ENCODE results near the gene PLCH1. TPM values are rescaled to one million over a fixed set of nuclear protein-coding genes. Genes with fewer than 3 reads are reported as not detected.

PLCH1 gene
- total RNA-seq, 1 donor from 2014 or later = 8.0 TPM

DNA sequence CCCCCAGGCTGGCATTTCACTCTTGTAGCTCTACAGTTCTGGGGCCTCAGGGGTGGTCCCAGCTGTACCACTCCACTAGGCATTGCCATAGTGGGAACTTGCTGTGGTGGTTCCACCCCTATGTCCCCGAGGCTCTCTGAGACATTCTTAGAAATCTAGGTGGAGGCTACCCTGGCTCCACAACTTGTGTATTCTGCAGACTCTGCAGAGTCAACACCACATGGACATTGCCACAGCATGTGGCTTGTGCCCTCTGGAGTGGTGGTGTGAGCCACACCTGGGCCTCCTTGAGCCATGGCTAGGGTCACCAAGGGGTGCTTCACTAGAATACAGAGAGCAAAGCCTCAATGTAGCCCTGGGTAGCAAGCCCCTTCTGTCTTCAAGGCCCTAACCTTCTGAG lies 397.0 kb downstream of the PLCH1 start:
- no peak for DNase-seq (ENCODE audit: low spot score)

DNA sequence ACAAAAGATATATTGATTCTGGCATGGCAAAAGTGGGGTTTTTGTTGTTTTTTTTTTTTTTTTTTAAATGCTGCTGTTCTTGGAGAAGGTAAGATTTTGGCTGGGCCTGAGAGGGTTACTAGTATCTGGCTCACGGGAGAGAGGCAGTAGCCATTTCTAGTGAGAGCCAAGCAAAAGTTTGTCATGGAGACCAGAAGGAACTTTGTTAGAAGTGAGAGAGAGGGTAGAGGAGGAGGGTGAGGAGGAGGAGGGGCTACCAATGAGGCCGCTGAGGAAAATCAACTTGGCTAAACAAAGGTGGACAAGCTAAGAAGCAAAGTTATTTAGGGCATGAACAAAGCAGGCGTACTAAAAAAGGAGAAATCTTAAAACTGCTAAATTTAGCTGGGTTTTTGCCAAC lies 402.5 kb downstream of the PLCH1 start:
- DNase-seq (ENCODE audit: low spot score) = no peak

DNA sequence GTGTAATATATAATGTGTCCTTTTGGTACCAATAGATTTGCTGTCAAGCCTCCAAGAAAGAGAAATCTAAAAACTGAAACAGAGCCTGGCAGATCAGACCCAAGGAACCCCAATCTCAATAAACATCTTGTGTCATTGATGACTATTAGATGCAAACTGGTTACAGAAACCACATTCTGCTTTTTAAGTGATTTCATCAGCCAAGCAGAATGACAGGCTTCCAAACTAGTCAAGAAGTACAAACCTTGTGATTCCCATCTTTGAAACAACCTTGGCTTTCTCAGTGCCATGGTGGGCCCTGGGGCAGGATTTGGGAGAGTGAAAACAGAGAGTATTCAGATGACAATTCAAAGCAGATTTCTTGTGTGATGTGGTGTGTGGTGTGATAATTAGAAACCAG lies 405.8 kb downstream of the PLCH1 start:
- no peak for DNase-seq (ENCODE audit: low spot score)

DNA sequence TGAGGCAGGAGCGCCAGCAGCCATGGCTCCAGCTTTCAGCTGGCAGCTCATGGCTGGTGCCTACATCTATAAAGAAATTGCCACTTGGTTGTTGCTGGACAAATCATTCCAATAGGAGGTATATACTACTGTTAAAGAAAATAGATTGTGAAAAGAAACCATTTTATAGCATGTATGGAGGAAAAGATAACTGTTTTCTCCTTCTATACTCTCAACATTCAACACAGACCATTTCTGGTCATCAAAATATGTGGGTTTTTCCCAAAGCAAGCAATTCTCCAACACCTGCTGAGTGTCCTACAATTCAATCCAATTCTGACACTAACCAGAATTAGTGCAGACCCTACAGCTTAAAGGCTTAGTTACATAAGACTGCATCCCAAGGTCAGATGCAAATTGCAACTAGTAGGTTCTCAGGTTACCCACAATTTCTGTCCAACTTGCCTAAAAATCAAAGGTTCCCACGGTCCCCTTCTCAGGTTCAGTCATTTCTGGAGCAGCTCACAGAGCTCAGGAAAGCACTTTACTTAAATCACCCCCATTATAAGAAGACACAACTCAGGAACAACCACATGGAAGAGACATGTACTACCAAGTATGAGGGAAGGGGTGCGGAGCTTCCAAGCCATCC lies 409.0 kb downstream of the PLCH1 start:
- DNase-seq (ENCODE audit: low spot score) = no peak

DNA sequence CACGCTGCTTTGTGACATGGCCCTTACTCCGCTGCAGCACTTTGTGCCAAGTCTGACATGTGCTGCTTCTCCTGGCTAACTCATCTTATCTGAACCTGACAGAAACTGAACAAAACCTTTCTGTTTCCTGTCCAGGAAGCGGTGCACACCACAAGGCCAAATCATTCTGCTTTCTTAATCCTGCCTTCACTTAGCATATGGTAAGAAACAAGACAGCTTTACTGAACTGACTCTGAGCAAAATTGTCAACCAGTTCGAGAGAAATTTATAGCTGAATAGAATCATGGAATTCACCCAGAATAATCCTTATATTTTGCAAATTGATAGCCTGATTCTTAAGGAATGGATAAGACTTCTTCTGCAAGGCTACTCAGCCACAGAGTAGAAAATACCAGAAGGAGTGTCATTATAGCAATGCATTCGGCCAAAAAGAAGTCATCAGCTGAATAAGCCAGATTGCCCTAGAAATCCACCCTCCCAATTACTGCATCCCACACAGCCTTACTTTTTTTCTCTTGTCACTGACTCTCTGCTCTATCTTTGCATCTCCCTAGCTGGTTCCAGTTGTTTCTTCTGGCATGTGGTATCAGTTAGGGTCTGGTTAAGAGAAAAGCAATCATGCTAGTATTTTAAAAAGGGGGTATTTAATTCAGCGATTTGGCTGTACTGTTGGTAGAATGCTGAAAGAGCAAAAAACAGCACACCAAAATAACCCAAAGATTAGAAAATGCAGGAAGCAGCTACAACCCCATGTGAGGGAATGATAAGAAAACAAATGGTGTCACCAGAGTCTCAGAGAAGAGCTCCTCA lies 409.8 kb downstream of the PLCH1 start:
- no peak for DNase-seq (ENCODE audit: low spot score)

DNA sequence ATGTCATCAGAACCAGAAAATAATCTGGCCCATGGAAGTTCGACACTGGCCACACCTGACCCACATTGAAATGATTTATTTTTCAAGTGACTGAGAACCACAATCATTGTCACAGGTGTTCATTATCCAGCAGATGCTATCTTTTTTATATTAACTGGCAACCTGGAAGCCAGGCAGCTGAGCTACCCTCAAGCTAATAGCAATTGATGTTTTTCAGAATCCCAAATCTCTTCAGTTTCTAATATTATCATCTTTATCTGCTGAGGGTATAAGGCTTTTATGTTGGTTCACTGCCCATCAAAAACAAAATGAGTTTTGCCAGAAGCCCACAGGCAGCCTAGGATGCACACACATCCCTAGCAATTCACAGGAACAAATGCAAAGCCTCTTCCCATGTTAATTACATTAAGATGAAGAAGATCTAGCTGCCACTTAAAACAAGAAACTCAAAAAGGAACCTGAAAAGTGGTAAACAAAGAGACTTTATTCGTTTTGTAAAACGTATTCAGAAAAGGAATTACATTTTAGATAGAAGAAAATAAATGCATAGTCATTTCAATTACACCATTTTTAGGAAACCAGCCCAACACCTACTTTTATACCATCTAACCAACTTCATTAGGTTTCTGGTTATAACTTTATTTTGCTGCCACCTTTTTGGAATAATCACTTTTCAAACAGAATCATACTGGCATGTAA lies 410.5 kb downstream of the PLCH1 start:
- DNase-seq (ENCODE audit: low spot score) = no peak

DNA sequence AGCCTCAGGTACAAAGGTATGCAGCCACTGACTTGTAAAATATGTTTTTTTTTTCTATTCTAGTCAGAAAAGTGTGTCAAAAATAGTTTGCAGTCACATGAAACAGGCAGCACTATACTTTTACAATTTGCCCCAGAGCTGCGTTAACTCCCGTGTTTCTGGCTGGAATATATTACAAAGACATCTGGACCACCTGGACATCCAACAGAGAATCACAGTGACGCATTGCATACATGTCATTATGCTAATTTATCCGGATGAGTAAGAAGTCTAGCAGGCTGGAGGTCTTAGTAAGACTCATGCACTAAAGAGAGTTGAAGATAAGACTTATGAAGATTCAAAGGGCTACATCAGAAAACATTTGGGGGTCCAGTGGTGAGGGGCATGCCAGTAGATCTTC lies 412.2 kb downstream of the PLCH1 start:
- no peak for DNase-seq (ENCODE audit: low spot score)

DNA sequence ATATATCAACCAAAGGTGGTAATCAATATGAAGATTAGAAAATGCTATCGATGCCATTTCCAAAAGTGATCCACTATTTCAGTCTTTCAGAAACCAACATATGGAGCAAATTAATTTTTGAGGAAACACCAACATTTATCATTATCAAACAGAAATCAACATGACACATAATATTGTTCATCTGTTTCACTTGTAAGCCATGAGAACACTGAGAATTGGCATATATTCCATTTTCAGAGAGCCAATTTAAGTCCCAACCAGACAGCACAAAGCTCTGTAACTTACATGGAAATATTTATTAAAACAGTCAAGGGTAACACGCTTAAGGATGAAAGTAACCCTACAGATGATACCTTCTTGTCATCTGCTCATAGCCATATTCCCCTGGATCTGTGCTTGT lies 413.8 kb downstream of the PLCH1 start:
- DNase-seq (ENCODE audit: low spot score) = no peak

DNA sequence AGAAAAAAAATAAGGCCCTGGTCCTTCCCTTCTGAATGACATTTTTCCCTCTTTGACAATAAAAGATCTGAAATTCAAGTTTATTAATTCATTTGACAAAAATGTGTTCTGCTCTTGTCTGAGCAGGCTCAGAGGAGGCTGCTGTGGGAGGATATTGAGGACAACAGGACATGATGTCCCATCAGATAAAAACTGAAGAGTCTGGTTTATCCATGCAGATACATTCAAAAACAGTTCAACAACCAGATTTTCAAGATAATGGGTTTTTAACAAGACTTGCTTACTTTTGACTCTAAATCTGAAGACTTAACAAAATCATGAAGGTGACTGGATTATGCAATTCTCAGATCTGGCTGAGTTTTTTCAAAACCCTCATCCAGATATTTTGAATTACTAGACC lies 414.5 kb downstream of the PLCH1 start:
- DNase-seq (ENCODE audit: low spot score) = no peak

DNA sequence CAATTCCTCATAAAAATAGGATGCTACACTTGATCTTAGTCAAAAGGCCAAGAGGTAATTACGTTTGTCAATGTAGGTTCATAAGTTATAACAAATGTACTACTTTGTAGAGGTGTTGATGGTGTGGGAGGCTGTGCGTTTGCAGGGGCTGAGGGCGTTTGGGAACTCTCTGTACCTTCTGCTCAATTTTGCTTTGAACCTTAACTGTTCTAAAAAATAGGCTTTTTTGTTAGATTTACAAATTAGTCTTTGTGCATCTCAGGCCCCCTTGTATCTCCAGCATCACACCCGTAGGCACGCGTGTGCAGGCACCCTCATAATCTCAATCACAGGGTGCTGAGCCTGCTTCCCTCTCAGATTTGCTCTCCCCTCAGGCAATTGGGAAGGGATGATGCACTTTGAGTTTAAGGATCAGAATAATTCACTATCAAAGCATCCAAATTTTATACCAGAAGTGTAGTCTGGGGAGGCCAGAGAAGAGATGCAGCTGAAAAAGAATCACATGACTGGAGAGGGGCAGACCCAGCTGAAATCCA lies 415.3 kb downstream of the PLCH1 start:
- DNase-seq (ENCODE audit: low spot score) = no peak

DNA sequence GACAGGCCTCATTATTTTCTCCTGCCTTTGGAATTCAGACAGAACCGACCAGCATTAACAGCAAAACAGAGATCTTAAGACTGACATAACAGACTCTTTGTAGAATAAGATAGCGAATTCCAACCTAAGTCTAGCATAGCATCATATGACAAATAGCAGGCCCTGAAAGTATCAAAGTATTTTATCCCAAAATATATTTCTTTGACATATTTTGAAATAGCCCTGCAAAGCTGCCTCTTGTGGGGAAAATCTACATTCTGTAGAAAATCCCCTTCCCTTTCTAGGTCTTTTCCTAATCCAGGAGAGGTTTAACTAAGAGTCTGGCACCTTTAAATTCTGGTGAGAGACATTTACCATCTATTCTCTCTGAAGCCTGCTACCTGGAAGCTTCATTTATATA lies 417.0 kb downstream of the PLCH1 start:
- DNase-seq (ENCODE audit: low spot score) = no peak

DNA sequence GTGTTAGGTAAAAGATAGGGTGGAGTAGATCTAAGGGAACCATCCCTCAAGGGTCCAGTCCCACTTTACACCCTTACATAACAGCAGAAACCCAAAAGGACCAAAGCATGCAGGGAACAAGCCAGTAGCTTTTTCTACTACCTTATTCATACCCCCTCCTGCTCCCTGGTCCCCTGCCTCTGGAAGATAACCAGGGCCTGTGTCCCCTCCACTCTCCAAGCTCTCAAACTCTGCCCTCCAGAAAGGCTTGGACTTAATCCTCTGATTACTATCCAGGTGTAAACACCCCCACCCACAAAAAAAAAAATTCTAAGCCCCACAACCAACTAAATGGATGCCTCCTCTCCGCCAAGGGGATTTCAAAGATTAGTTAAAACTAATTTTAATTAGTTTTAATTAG lies 417.4 kb downstream of the PLCH1 start:
- no peak for DNase-seq (ENCODE audit: low spot score)

DNA sequence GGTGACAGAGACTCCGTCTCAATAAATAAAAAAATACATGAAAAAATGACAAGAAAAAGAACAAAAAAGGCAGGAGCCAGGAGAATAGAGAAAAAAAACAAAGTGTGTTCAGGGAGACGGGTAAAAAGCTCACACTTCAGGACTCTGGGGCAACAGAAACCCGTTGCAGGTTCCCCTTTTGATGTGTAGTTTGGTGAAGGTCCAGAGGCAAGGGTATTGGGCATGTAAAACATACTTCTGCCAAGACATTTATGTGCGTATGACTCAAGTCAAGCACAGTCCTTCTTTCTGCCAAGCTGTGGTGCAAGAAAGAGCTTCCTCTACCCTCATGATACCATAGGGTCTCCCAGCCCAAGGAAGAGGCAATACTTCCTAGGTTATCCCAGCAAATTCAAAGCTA lies 418.0 kb downstream of the PLCH1 start:
- no peak for DNase-seq (ENCODE audit: low spot score)

DNA sequence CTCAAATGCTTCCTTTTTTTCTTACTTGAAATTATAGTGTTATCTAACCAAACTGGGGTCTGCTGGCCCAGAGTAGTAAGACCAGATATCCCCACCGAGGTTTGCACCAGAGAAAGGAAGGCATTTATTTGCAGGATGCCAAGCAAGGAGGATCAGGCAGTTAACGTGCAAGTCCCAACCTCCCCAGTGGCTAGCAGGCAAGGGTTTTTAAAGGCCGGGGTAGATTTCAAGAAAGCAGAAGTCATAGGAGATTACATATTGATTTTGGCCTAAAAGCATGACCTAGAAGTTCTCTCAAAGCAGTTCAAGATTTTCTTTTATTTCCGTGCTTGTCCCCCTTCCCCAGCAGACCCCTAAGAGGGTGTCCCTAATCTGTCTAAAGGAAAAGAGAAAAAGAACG lies 418.6 kb downstream of the PLCH1 start:
- DNase-seq (ENCODE audit: low spot score) = no peak

Other genes with a start within 250 kb of the PLCH1 start
- 4.1 TPM for gene C3orf33, start 61.2 kb upstream of the PLCH1 start, total RNA-seq
- 47.8 TPM for gene SLC33A1, start 109.4 kb upstream of the PLCH1 start, total RNA-seq
- gene GMPS, start 125.6 kb upstream of the PLCH1 start, total RNA-seq = 36.7 TPM

Data from mucosa of gallbladder (tissue), 1 donor.